SK-N-SH (cell line): ENCODE data around the gene IL1RAP. TPM values are rescaled to one million over a fixed set of nuclear protein-coding genes. Genes with fewer than 3 reads are reported as not detected.

Source experiments
- CTCF ChIA-PET: fragments of 300-600, 350-600 bp; formaldehyde crosslinking; extraction: SDS; loops from one replicate; lab custom pipeline; 2021; lab: Yijun Ruan, JAX
- POLR2A ChIA-PET: fragments of 350-600 bp; sonication (Branson Sonifier 250); formaldehyde crosslinking; extraction: SDS; loops from one replicate; lab custom pipeline; 2020; ENCODE audit warnings: antibody characterized with exemption, inconsistent platforms; lab: Yijun Ruan, JAX
- DNase-seq: peaks from one replicate; pipeline ENCODE4 v3.0.0; 2012
- H2AFZ ChIP-seq: fragments of 200-600 bp; sonication (generic); 2 replicates; pipeline ENCODE4 v1.8.1; 2016; ENCODE audit warnings: antibody characterized with exemption, mild to moderate bottlenecking, low read depth
- H3F3A ChIP-seq: fragments of 200-600 bp; sonication (generic); replicated peaks from 2 replicates; pipeline ENCODE3; 2016; ENCODE audit warnings: antibody characterized with exemption, mild to moderate bottlenecking; ENCODE audit not compliant: insufficient read depth
- H3K27ac ChIP-seq, 2 experiments: fragments of 200-500 bp in 1 of 2; fragments of 200-600 bp in 1 of 2; sonication (Bioruptor generic) in 1 of 2; sonication (generic), shearing (Covaris generic) in 1 of 2; 2 replicates each; pipeline versions ENCODE4 v1.5.1 to v1.6.1; 2014 to 2016; ENCODE audit warnings: low read depth in 2 of 2, inconsistent platforms in 1 of 2, low read length in 1 of 2, mild to moderate bottlenecking in 1 of 2, mixed read lengths in 1 of 2
- H3K27me3 ChIP-seq: fragments of 200-600 bp; sonication (generic), shearing (Covaris generic); 2 replicates; pipeline ENCODE4 v1.6.1; 2016; ENCODE audit warnings: mixed run types; ENCODE audit not compliant: insufficient read depth
- H3K36me3 ChIP-seq, 2 experiments: fragments of 200-500 bp in 1 of 2; fragments of 200-600 bp in 1 of 2; sonication (Bioruptor generic) in 1 of 2; sonication (generic) in 1 of 2; replicated peaks in 1 of 2; 2 replicates each; pipeline versions ENCODE3 to v1.5.1; 2014 to 2016; ENCODE audit warnings: low read length in 1 of 2, mild to moderate bottlenecking in 1 of 2; ENCODE audit not compliant: insufficient read depth in 2 of 2, control insufficient read depth in 1 of 2
- H3K4me1 ChIP-seq, 2 experiments: fragments of 200-500 bp in 1 of 2; fragments of 200-600 bp in 1 of 2; sonication (Bioruptor generic) in 1 of 2; sonication (generic), shearing (Covaris generic) in 1 of 2; 2 replicates each; pipeline versions ENCODE4 v1.5.1 to v1.6.1; 2014 to 2016; ENCODE audit warnings: low read depth in 1 of 2, low read length in 1 of 2, mixed run types in 1 of 2; ENCODE audit not compliant: insufficient read depth in 2 of 2, control insufficient read depth in 1 of 2
- H3K4me2 ChIP-seq: fragments of 200-600 bp; sonication (generic), shearing (Covaris generic); 2 replicates; pipeline ENCODE4 v1.6.1; 2017; ENCODE audit warnings: mixed run types
- H3K4me3 ChIP-seq, 2 experiments: fragments of 200-500 bp in 1 of 2; fragments of 200-600 bp in 1 of 2; sonication (Bioruptor generic) in 1 of 2; sonication (generic), shearing (Covaris generic) in 1 of 2; 2 replicates each; pipeline versions ENCODE4 v1.5.1 to v1.8.1; 2014 to 2016; ENCODE audit warnings: low read depth in 2 of 2, inconsistent platforms in 1 of 2, low read length in 1 of 2, mild to moderate bottlenecking in 1 of 2, mixed read lengths in 1 of 2, moderate library complexity in 1 of 2
- H3K79me2 ChIP-seq: fragments of 200-600 bp; sonication (generic); 2 replicates; pipeline ENCODE4 v1.8.1; 2017; ENCODE audit warnings: mild to moderate bottlenecking; ENCODE audit not compliant: insufficient read depth
- H3K9ac ChIP-seq: fragments of 200-600 bp; sonication (generic); 2 replicates; pipeline ENCODE4 v1.6.1; 2017; ENCODE audit warnings: mixed run types
- H3K9me2 ChIP-seq: fragments of 200-600 bp; sonication (generic); 2 replicates; pipeline ENCODE4 v1.6.1; 2017; ENCODE audit warnings: mixed run types
- H3K9me3 ChIP-seq: fragments of 200-600 bp; sonication (generic); 2 replicates; pipeline ENCODE4 v1.6.1; 2017; ENCODE audit warnings: mixed run types, mild to moderate bottlenecking, moderate library complexity
- H4K20me1 ChIP-seq: fragments of 200-600 bp; sonication (generic); 2 replicates; pipeline ENCODE4 v1.6.1; 2017; ENCODE audit warnings: mild to moderate bottlenecking, mixed run types; ENCODE audit not compliant: insufficient read depth
- ELF1 ChIP-seq: IDR thresholded peaks from 2 replicates; pipeline ENCODE4 v1.4.0; 2012
- EP300 ChIP-seq, 2 experiments: IDR thresholded peaks; 2 replicates each; pipeline versions ENCODE4 v1.4.0 to v1.6.1; 2012; ENCODE audit warnings: borderline replicate concordance in 1 of 2, low read depth in 1 of 2, low read length in 1 of 2
- EZH2phosphoT487 ChIP-seq: fragments of 200-600 bp; sonication (generic); IDR thresholded peaks from 2 replicates; pipeline ENCODE4 v1.6.1; 2017; ENCODE audit warnings: low read depth, mixed run types, mild to moderate bottlenecking, antibody characterized with exemption, moderate library complexity, borderline replicate concordance
- FOXJ3 ChIP-seq: sonication (generic); formaldehyde crosslinking; IDR thresholded peaks from 2 replicates; pipeline ENCODE4 v1.5.1; 2020; ENCODE audit warnings: mild to moderate bottlenecking, missing genetic modification reagents
- FOXM1 ChIP-seq: IDR thresholded peaks from 2 replicates; pipeline ENCODE4 v1.4.0; 2012; ENCODE audit warnings: low read depth, mild to moderate bottlenecking
- GABPA ChIP-seq: IDR thresholded peaks from 2 replicates; pipeline ENCODE4 v1.4.0; 2012; ENCODE audit warnings: low read depth, mild to moderate bottlenecking
- JUND ChIP-seq: IDR thresholded peaks from 2 replicates; pipeline ENCODE4 v1.4.0; 2012
- MEF2A ChIP-seq: IDR thresholded peaks from 2 replicates; pipeline ENCODE4 v1.4.0; 2012; ENCODE audit warnings: low read depth, borderline replicate concordance
- MXI1 ChIP-seq: IDR thresholded peaks from 2 replicates; pipeline ENCODE4 v1.6.1; 2012; ENCODE audit warnings: mild to moderate bottlenecking, low read depth, low read length, improper control_type of control experiment
- POLR2AphosphoS5 ChIP-seq: IDR thresholded peaks from 2 replicates; pipeline ENCODE4 v1.6.1; 2012; ENCODE audit warnings: low read depth, low read length
- RAD21 ChIP-seq: IDR thresholded peaks from 2 replicates; pipeline ENCODE4 v1.6.1; 2012; ENCODE audit warnings: mild to moderate bottlenecking, low read length
- RXRA ChIP-seq: IDR thresholded peaks from 2 replicates; pipeline ENCODE4 v1.4.0; 2012; ENCODE audit warnings: low read depth, mild to moderate bottlenecking, borderline replicate concordance
- SMC3 ChIP-seq: IDR thresholded peaks from 2 replicates; pipeline ENCODE4 v1.6.1; 2012; ENCODE audit warnings: low read depth, low read length, improper control_type of control experiment
- TCF12 ChIP-seq: IDR thresholded peaks from 2 replicates; pipeline ENCODE4 v1.4.0; 2012
- TEAD4 ChIP-seq: IDR thresholded peaks from 2 replicates; pipeline ENCODE4 v1.4.0; 2012; ENCODE audit warnings: mild to moderate bottlenecking, borderline replicate concordance; ENCODE audit not compliant: insufficient read depth
- USF1 ChIP-seq: IDR thresholded peaks from 2 replicates; pipeline ENCODE4 v1.4.0; 2012; ENCODE audit warnings: low read depth, borderline replicate concordance
- YY1 ChIP-seq: IDR thresholded peaks from 2 replicates; pipeline ENCODE4 v1.4.0; 2012; ENCODE audit warnings: low read depth, mild to moderate bottlenecking
- WGBS: methylation state at CpG from one replicate; pipeline ENCODE4 v1.1.6; 2017; ENCODE audit warnings: low lambda C conversion rate; 5-methylcytosine and 5-hydroxymethylcytosine counted together
- polyA plus RNA-seq, 3 experiments: library from polyadenylated mRNA; depleted of rRNA; stranded (reverse); fragments of >200 nt; gene quantifications; 2 replicates each; pipeline ENCODE4 v1.2.3, GENCODE V29; 2012
- TF ChIP-seq, protein P1 (sequence below): IDR thresholded peaks from 2 replicates; pipeline ENCODE4 v1.6.1; 2012; ENCODE audit warnings: mild to moderate bottlenecking, low read depth, low read length, moderate library complexity
- TF ChIP-seq, protein P2 (sequence below): fragments of 150-350 bp; IDR thresholded peaks from 2 replicates; pipeline ENCODE4 v1.6.1; 2016; ENCODE audit warnings: mild to moderate bottlenecking, low read depth, low read length

IL1RAP gene
- polyA plus RNA-seq, 1 of the 3 experiments (the other 2 are of a cell fraction), result 7.6 TPM

GRCh38 chr3:190496859-190497258 is 17.0 kb upstream of the IL1RAP start:
- H3K4me1 ChIP-seq, result no peaks in the 10 kb centered on the region
- no peaks in the 10 kb centered on the region; the same call in 1 of the 2 replicates for H3K27me3 ChIP-seq
- no peaks in the 10 kb centered on the region for H3F3A ChIP-seq
- no peaks in the 10 kb centered on the region for H3K9me2 ChIP-seq
- DNase-seq, result no peak
- WGBS, result 0% methylated on average over 1 of the region's 1 CpG
- H3K79me2 ChIP-seq, result no peaks in the 10 kb centered on the region
- no peak for TF ChIP-seq JUND
- TF ChIP-seq TCF12, result no peak
- no peak overlapping the region for H2AFZ ChIP-seq
- ChIA-PET POLR2A (no interaction called here), CTCF (no interaction called here)
- no peaks in the 10 kb centered on the region for H4K20me1 ChIP-seq
- no peak overlapping the region for H3K9ac ChIP-seq
- H3K27ac ChIP-seq, result no peak overlapping the region
- no peak overlapping the region for H3K4me3 ChIP-seq
- no peak overlapping the region for H3K4me2 ChIP-seq
- no peaks in the 10 kb centered on the region for H3K36me3 ChIP-seq
- no peaks in the 10 kb centered on the region for H3K9me3 ChIP-seq

- WGBS, result 15% methylated on average over 3 of the region's 3 CpGs
- Histone ChIP-seq H3K4me1 (no peaks in the 10 kb centered on the region), H3K79me2 (no peaks in the 10 kb centered on the region), H3K36me3 (no peaks in the 10 kb centered on the region), H3K27me3 (no peaks in the 10 kb centered on the region; the same call in 1 of the 2 replicates), H3K4me3 (no peak overlapping the region), H3K27ac (no peak overlapping the region), H2AFZ (no peak overlapping the region), H3K4me2 (no peak overlapping the region), H4K20me1 (no peaks in the 10 kb centered on the region), H3F3A (no peaks in the 10 kb centered on the region), H3K9ac (no peak overlapping the region), H3K9me3 (no peaks in the 10 kb centered on the region), H3K9me2 (no peaks in the 10 kb centered on the region)
- ChIA-PET CTCF (interaction anchor here (1.6 kb wide), 1 partner anchor 16 kb away, joined by 4 read pairs; the partner anchor contains the start of gene IL1RAP), POLR2A (no interaction called here)
- no peak for DNase-seq
- TF ChIP-seq RXRA (no peak), GABPA (no peak), FOXM1 (no peak), ELF1 (no peak)
Measured at GRCh38 chr3:190497811-190498210, 16.1 kb upstream of the IL1RAP start.

DNA sequence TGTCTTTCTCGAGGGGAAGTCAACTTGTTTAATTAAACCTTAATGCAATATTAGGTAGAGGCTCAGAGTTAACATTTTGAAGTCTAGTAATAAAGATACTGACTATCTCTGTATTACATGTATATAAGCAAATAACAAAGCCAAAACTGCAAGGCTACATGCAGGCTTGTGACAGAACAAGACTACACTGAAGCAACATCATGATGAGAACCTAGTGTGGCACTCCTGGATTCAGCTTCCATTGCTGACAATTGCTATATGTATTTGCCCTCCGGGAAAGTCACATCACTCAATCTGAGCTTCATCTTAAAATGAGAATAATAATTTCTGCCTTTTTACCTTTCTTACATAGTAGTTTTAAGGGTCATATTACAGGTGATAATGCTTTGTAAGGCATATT is 15.6 kb upstream of the IL1RAP start:
- Histone ChIP-seq H3K4me2 (no peak overlapping the region), H2AFZ (no peak overlapping the region), H3K9me3 (no peaks in the 10 kb centered on the region), H3K9ac (no peak overlapping the region), H4K20me1 (no peaks in the 10 kb centered on the region), H3K36me3 (no peaks in the 10 kb centered on the region), H3K9me2 (no peaks in the 10 kb centered on the region), H3K4me3 (no peak overlapping the region), H3K4me1 (no peaks in the 10 kb centered on the region), H3K27ac (no peak overlapping the region), H3K79me2 (no peaks in the 10 kb centered on the region), H3F3A (no peaks in the 10 kb centered on the region), H3K27me3 (no peaks in the 10 kb centered on the region)
- CTCF ChIA-PET, result interaction anchor here (1.6 kb wide), 1 partner anchor 15 kb away, joined by 4 read pairs; the partner anchor contains the start of gene IL1RAP
- 16% methylated on average over 2 of the region's 2 CpGs for WGBS
- DNase-seq, result no peak
- POLR2A ChIA-PET, result no interaction called here
- TF ChIP-seq, protein P1, sequence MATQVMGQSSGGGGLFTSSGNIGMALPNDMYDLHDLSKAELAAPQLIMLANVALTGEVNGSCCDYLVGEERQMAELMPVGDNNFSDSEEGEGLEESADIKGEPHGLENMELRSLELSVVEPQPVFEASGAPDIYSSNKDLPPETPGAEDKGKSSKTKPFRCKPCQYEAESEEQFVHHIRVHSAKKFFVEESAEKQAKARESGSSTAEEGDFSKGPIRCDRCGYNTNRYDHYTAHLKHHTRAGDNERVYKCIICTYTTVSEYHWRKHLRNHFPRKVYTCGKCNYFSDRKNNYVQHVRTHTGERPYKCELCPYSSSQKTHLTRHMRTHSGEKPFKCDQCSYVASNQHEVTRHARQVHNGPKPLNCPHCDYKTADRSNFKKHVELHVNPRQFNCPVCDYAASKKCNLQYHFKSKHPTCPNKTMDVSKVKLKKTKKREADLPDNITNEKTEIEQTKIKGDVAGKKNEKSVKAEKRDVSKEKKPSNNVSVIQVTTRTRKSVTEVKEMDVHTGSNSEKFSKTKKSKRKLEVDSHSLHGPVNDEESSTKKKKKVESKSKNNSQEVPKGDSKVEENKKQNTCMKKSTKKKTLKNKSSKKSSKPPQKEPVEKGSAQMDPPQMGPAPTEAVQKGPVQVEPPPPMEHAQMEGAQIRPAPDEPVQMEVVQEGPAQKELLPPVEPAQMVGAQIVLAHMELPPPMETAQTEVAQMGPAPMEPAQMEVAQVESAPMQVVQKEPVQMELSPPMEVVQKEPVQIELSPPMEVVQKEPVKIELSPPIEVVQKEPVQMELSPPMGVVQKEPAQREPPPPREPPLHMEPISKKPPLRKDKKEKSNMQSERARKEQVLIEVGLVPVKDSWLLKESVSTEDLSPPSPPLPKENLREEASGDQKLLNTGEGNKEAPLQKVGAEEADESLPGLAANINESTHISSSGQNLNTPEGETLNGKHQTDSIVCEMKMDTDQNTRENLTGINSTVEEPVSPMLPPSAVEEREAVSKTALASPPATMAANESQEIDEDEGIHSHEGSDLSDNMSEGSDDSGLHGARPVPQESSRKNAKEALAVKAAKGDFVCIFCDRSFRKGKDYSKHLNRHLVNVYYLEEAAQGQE, result no peak
- TF ChIP-seq USF1, result no peak
- no peak for TF ChIP-seq ELF1
- no peak for TF ChIP-seq JUND
- TF ChIP-seq RAD21, result no peak
- TF ChIP-seq MXI1, result no peak
- no peak for TF ChIP-seq FOXJ3 (CRISPR knock-in tag)
- no peak for TF ChIP-seq EP300 (IDR thresholded peaks at IDR 0.05; ENCODE audit: borderline replicate concordance in 1 of 2, low read depth in 1 of 2, low read length in 1 of 2)
- TF ChIP-seq, protein P2, sequence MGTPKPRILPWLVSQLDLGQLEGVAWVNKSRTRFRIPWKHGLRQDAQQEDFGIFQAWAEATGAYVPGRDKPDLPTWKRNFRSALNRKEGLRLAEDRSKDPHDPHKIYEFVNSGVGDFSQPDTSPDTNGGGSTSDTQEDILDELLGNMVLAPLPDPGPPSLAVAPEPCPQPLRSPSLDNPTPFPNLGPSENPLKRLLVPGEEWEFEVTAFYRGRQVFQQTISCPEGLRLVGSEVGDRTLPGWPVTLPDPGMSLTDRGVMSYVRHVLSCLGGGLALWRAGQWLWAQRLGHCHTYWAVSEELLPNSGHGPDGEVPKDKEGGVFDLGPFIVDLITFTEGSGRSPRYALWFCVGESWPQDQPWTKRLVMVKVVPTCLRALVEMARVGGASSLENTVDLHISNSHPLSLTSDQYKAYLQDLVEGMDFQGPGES, result no peak
- no peak for TF ChIP-seq RXRA
- no peak for TF ChIP-seq POLR2AphosphoS5
- no peak for TF ChIP-seq TEAD4
- no peak for TF ChIP-seq GABPA
- no peak for TF ChIP-seq EZH2phosphoT487
- no peak for TF ChIP-seq MEF2A
- no peak for TF ChIP-seq SMC3
- TF ChIP-seq YY1, result no peak
